Lung microvascular endothelial cell (primary cell): ENCODE data around the gene TMUB2. TPM values are rescaled to one million over a fixed set of nuclear protein-coding genes. Genes with fewer than 3 reads are reported as not detected.

ENCODE experiments used
- DNase-seq, 2 donors: peaks; one replicate each; pipeline versions ENCODE4 v3.0.0 to v3.0.0-alpha.2; 2010; ENCODE audit warnings: low read depth in 2 of 2
- total RNA-seq: library from RNA; depleted of rRNA; stranded (reverse); fragments of >200 nt; gene quantifications from 2 replicates; pipeline ENCODE4 v1.2.1, GENCODE V29; 2014

TMUB2 gene
- total RNA-seq, 1 donor from 2014 or later: 39.9 TPM

DNA sequence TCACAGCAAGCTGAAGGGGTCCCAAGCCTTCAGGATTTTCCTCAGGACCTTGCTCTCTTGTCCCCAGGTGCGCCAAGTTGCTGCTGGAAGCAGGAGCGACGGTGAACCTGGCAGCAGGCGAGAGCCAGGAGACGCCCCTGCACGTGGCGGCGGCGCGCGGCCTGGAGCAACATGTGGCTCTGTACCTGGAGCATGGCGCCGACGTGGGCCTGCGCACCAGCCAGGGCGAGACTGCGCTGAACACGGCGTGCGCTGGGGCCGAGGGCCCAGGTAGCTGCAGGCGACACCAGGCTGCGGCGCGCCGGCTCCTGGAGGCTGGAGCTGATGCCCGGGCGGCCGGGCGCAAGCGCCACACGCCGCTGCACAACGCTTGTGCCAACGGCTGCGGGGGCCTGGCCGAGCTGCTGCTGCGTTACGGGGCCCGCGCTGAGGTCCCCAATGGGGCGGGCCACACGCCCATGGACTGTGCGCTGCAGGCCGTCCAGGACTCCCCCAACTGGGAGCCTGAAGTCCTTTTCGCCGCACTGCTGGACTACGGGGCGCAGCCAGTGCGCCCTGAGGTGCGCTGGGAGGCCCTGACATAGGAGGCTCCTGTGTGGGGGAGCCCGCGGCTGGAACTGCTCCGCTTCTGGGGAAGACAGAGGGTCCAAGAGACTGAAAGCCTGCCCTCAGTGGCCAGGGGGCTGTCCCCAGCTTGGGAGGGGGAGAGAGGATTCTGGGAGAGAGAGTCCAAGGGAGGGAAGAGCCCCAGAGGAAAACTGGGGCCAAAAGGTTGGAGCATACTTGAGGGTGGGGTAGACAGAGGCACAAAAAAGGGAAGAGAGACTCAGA lies 9.9 kb upstream of the TMUB2 start:
- DNase-seq: no peak

DNA sequence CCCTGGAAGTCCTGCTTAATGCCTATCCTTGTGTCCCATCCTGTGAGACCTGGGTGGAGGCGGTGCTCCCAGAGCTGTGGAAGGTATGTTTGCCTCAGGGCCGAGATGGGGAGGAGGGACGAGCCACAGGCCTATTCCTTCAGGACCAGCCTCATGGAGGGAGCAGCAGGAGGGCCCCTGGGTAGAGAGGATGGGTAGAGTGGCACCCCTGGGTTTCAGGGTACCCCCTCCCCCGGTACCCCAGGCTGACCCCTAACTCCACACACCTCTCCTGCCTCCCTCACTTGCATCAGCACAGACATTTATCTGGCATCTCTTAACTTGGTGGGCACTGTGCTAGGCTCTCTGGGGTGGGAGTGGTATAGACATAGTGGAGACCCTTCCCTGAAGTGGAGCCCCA lies 9.1 kb upstream of the TMUB2 start:
- no peak for DNase-seq

DNA sequence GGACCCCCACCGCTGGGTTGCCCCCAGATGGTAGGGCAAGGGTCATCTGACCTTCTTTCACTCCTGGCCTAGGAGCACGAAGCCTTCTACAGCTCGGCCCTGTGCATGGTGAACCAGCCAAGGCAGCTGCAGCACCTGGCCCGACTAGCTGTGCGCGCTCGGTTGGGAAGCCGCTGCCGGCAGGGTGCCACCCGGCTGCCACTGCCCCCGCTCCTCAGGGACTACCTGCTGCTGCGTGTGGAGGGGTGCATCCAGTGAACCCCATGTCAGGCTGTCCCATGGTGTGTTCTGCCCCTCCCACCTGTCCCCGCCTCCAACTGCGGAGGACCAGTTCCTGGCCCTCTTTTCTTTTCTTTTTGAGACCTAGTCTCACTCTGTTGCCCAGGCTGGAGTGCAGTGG lies 8.6 kb upstream of the TMUB2 start:
- no peak for DNase-seq

DNA sequence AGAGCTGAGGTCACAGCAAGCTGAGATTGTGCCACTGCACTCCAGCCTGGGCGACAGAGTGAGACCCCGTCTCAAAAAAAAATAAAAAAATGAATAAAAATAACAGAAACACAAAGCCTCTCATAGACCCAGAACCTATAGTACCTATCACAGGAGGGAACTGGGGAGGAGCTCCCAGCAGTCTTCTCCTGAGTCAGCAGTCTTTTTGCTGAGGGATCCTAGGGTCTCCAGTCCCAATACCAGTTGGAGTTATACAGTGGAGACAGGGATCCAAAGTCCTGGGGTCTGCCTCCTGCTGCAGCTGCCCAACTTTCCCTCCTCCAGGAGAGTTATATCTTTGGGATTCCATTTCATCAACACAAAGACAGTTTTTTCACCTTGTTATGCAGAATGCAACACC lies 3.7 kb upstream of the TMUB2 start:
- DNase-seq: no peak

DNA sequence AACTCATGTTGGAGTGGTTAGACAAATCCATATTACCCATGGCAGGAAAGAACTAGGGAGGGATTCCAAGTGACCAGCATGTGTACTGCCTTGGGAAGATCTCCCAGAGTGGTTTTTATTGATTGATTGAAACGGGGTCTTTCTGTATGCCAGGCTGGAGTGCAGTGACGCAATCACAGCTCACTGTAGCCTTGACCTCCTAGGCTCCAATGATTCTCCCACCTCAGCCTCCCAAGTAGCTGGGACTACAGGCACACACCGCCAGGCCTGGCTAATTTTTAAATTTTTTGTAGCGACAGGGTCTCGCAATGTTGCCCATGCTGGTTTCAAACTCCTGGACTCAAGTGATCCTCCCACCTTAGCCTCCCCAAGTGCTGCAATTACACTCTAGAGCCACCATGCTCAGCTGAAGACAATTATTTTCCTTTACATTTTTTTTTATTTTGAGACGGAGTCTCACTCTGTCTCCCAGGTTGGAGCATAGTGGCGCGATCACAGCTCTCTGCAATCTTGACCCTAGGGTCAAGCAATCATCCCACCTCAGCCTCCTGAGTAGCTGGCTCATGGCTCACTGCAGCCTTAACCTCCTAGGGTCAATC lies 2.5 kb upstream of the TMUB2 start:
- no peak for DNase-seq

DNA sequence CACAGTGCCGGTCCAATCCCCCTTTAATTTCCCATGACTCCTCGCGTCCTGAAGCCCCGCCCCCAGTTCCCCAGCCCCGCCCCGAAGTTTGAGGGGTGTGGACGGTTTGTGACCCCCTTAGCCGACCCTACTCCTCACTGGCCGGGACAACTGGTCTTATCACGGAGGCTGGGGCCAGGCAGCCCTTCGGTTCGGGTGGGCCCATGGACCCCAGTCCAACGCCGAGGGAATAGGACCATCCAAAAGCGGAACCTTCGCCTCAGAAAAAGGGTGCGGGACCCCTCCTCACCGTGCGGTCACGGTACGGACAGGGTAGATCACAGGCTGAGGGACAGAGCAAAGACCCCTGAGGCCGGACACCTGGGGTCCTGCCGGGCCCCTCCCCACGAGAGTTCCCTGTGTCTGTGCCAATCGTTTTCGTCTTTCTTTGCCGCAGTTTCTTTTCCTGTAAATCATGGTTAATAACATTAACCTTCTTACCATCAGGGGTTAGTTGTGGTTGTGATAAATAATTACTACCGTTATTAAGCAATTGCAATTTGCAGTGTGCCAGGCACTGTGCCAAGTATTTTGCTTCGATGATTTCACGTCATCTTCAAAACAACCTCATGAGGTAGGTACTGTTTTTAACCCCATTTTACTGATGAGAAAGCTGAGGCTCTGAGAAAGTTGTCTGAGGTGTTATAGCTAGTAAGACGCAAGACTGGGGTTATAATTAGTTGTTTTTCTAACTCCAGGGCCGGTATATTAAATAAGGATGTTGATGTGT lies 543 bp downstream of the TMUB2 start:
- peak; percentile 38 to 64 for DNase-seq

DNA sequence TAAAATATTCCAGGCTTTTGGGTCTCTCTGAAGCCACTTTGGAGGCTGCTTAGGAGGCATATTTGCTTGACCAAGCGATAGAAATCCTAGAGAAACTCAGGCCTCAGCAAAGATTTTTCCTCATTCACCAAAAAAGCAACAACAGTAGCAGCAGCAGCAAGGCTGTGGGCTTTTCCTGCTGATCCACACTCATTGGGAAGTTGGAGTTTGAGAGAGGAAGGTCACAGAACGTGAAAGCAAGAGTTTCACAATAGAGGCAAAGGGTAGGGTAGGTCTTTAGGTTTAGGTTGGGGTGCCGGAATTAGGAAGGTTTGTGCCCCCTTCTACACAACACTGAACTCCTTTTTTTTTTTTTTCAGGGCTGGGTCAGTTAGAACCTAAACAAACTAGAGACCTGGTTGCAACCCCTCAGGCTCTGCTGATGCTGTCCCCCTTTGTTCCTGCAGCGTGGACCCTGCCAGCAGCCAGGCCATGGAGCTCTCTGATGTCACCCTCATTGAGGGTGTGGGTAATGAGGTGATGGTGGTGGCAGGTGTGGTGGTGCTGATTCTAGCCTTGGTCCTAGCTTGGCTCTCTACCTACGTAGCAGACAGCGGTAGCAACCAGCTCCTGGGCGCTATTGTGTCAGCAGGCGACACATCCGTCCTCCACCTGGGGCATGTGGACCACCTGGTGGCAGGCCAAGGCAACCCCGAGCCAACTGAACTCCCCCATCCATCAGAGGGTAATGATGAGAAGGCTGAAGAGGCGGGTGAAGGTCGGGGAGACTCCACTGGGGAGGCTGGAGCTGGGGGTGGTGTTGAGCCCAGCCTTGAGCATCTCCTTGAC lies 2.0 kb downstream of the TMUB2 start:
- DNase-seq: no peak

DNA sequence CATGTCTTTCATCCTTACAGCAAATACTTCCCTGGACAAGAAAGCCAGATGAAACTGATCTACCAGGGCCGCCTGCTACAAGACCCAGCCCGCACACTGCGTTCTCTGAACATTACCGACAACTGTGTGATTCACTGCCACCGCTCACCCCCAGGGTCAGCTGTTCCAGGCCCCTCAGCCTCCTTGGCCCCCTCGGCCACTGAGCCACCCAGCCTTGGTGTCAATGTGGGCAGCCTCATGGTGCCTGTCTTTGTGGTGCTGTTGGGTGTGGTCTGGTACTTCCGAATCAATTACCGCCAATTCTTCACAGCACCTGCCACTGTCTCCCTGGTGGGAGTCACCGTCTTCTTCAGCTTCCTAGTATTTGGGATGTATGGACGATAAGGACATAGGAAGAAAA lies 3.7 kb downstream of the TMUB2 start:
- no peak for DNase-seq

DNA sequence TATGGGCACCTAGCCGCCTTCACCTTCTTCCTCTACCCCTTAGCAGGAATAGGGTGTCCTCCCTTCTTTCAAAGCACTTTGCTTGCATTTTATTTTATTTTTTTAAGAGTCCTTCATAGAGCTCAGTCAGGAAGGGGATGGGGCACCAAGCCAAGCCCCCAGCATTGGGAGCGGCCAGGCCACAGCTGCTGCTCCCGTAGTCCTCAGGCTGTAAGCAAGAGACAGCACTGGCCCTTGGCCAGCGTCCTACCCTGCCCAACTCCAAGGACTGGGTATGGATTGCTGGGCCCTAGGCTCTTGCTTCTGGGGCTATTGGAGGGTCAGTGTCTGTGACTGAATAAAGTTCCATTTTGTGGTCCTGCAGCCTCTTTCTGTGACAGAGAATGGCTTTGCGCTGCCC lies 4.6 kb downstream of the TMUB2 start:
- DNase-seq: no peak

DNA sequence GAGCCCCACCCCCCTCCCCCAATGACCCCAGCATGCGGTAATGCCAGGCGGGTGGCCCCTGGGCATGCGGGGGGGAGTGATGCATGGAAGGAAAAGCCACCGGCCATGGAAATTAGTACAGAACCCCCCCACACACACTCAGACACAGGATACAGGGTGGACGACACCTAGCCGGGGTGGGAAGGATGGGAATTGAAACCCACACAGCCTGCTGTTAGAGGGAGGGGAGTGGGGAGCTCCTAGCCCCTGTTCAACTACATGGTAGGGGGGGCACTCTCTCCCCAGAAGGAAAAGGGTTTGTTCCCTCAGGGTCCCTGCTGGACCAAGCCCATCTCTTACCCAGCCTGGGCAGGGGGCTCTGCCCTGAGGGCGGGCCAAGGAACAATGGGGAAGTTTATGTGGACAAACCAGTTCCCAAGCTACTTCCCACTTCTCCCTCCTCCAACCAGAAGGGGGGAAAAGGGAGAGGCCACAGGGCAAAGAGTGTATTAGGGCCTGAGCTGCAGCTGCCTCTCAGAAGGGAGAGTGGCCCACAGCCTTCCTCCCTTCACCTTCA lies 5.2 kb downstream of the TMUB2 start:
- DNase-seq: no peak

DNA sequence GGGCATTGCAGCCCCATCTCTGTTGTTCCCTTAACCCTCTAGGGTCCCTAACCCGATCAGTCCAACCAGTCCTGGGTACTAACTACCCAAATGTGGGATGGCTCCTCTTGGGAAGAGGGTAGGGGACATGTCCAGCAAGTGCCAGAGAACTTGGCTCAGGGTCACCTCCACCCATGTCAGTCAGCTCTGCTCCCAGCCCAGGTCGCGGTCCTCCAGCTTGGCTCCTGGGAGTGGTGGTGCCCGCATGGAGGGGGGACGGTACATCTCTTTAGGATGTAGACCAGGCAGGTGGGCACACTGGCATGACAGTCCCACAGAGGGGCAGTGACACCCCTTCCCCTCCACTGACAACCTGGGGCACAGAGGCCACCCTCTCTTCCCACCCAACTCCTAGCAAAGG lies 6.0 kb downstream of the TMUB2 start:
- no peak for DNase-seq

DNA sequence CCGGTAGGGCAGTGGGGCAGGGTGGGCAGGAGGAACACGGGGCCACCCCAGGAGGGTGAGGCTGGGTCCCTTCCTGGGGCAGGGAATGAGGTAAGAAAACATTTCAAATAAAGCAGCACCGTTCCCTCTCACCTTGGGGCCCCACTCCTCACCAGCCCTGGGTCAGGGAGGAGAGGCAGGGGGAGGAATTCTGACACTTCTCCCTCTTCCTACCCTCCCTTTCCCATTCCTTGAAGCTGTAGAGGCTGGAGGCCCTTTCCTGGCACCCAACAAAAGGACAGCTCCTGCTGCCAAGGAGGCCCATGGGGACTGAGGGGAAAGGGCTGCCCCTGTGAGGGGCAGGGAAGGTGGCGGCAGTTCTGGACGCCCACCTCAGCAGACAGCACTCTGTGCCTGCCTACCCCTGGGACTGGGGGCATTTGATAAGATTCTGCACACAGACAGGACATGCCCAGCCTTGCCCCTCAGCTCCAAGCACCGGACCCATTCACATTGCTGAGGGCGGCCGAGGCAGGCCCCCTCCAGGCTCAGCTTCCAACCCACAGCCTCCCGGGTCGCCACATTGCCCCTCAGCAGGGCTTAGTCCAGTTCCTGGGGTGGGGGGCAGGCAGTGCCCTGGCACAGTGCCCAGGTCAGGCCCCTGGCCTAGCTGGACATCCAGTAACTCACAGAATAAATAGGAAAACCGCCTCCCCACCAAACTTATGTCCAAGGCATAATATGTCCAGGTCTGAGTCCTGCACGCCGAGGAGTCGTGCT lies 6.7 kb downstream of the TMUB2 start:
- DNase-seq: no peak

DNA sequence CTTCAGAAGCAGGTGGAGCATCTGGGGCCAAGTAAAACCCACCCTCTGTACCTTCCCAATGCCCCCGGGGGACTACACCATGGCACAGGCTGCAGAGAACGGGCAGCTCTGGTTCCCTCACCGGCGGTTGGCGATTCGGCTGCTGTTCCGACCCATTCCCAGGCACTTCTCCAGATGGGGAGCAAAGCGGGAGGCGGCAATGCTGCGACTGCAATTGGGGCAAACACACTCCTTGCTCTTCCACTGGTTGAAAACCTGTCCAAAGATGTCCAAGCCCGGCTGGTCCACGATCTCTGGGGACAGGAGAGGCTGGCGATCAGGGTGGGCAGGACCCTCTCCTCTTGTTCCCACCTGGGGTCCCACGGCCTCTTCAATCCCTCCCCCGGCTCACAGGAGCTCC lies 10.3 kb downstream of the TMUB2 start:
- no peak for DNase-seq

DNA sequence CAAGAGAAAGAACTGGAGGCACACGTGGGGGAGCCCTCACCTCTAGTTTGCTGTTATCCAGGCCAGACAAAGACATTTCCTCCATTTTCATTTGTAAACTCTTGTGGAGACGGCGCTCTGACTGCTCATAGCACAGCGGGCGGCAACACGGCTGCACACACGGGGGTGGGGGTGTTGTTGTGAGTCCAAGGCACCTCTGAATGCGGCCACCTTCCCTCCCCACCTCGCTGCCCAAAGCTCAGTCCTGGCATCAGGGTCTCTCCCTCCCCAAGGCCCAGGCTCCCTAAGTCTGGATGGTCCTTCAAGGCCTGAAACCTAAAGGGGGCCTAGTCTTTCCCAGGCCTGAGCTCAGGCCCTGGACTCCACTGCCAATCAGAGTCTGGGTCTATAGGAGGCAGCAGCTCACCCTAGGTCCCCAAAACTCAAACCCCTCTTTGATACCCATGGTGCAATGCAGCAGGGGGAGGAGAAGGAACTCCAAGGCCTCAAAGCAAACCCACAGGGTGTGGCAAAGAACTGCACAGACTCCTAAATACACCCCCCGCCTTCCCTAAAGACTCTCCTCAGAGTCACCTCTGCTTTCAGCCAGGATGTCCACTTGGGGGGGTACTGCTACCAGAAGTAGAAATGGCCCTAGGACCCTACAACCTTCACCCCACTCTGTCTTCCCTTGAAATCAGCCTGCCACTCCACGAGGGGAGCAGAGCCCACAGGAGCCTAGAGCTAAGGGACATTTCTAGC lies 11.4 kb downstream of the TMUB2 start:
- peak; percentile 41 to 49 for DNase-seq

DNA sequence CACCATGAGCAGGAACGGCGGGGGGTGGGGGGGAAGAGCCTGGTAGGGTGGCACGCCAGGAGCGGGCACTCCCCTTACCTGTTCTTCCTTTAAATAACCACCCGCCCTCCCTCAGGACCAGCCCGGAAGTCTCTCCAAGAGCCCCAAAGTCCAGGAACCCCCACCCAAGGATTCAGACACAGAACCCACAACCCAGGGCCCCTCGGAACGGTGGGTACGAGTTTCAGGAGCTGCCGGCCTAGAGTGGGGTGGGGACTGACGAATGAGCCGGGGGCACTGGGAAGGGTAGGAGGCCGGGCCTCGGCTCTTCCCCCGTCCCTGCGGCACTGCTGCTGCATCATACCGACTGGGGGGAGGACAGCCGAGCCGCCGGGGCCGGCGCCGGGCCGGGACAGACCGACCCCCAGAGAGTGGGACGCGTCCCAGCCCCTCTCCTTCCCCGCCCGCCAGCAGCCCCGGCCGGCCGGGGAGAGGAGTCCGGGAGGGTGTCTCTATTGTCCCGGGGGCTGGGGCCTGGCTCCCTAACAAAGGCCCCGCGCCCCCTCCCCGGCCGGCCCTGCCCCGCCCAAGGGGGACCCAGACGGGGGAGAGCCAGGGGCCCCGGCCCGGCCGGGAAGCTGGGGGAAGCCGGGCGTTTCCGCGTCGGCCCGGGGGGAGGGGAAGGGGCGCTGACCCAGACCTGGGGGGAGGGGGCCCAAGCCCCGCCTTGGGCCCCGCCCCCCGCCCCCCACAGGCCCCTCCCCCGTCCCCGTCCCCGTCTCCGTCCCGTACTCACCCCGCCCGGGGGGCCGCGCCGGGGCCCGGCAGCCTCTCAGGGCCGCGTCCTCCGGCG lies 12.2 kb downstream of the TMUB2 start:
- peak; percentile 66 to 76 for DNase-seq

DNA sequence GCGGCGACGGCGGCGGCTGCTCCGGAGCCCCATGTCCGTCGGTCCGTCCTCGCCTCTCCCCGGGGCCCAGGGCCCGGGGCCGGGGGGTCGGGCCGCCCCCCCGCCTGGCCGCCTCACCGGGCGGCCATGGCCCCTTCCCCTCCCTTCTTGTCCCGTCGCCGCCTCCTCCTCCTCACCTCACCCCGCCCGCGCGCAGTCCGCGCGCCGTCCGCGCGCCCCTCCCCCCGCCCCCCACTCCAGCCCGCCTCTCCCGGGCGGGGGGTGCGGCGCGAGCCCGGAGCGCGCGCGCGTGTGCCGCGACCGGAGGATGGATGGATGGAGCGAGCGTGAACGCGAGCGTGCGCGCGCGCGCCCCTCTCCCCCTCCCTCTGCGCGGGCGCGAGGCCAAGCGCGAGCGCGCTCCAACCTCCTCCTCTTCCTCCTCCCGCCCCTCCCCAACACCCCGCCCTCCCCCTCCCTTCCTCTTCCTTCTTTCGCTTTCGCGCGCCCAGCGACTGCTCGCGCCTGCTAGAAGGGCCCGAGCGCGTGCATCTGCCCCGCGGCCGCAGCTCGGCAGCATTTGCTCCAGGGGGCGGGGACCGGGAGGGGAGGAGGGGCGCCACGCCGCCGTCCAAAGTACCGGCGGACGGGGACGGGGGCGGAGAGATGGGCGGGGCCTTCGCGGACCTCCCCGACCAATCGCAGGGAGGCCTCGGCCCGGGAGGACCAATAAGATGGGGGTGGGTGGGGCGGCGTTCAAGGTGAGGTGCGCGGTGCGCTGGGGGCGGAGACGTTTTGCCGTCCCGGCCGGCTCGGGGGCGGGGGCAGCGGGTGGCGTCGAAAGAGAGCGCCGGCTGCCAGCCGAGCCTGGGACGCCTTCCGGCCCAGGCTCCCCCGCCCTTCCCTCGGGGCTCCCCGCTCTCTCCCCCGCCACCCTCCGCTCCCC lies 13.0 kb downstream of the TMUB2 start, which contains the start of gene ATXN7L3:
TSS of gene ATXN7L3 (minus strand) at position 332 of the 925 bp plus-strand sequence. CDS start 1,814 bp downstream, outside the sequence.
- peak; percentile 99 for DNase-seq

DNA sequence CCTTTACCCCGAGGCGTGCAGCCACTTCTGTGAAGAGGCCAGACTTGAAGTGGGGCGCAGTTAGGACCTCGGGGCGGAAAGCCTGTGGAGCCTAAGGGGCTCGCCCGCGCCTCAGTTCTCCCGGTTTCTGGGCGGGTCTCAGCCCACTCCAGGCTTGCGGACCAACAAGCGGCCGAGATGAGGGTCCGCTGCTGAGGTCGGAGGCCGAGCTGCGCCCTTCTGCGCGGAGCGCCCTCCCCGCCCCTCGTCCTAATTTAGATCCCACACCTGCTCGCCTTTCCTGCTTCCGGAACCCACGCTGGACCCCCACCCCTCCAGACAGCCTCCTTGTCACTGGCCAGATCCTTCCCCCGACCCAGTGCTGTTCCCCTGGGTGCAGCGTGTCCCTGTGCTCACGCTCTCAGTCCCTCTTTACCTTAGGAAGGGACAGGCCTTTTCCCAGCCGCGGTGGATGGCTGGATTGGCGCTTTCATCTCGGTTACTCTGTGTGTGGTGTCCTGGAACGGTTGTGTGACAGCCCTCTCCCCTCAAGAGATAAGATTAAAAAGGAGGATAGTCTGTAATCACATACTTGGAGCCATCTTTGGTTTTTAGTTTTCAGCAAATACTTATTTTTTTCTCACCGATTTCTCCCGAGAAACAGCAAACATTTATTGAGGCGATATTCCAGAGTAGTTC lies 13.8 kb downstream of the TMUB2 start:
- DNase-seq: peak in 1 of 2 donors; percentile 28
